Glomerular endothelial cell (primary cell): Measurements from ENCODE around the gene C2CD4A. TPM values are rescaled to one million over a fixed set of nuclear protein-coding genes. Genes with fewer than 3 reads are reported as not detected.
"Not testable (repeated sequence)": the region's sequence is repeated elsewhere in the genome, so short reads cannot be mapped to it uniquely, and the experiment has no call there.

Source experiments
- DNase-seq: peaks from one replicate; pipeline ENCODE4 v3.0.0-alpha.2; 2011; ENCODE audit warnings: low read depth, low spot score; ENCODE audit errors: extremely low read depth
- total RNA-seq: library from RNA; depleted of rRNA; stranded (reverse); fragments of >200 nt; gene quantifications from 2 replicates; pipeline ENCODE4 v1.2.3, GENCODE V29; 2015

The C2CD4A gene
- 0.05 and 1.1 TPM in 2 replicates for total RNA-seq

- no peak for DNase-seq
Measured at GRCh38 chr15:62066663-62067447, at the start of gene C2CD4A. Gene C2CD4A, plus strand, starts transcription at chr15:62066977. Its CDS starts 637 bp downstream, at chr15:62067614.

- no peak for DNase-seq
Measured at GRCh38 chr15:62020576-62021160, 46.1 kb upstream of the C2CD4A start.

GRCh38 chr15:62021991-62022600 lies 44.7 kb upstream of the C2CD4A start:
- DNase-seq: no peak

GRCh38 chr15:62026487-62027262 lies 40.1 kb upstream of the C2CD4A start:
- DNase-seq: no peak

- no peak for DNase-seq
Measured at GRCh38 chr15:62027263-62027565, 39.6 kb upstream of the C2CD4A start.

- DNase-seq: no peak
Measured at GRCh38 chr15:62027916-62028315, 38.9 kb upstream of the C2CD4A start.

GRCh38 chr15:62035256-62035924 lies 31.4 kb upstream of the C2CD4A start:
- no peak for DNase-seq

- DNase-seq: no peak
Measured at GRCh38 chr15:62046078-62046743, 20.6 kb upstream of the C2CD4A start.

- no peak for DNase-seq
Measured at GRCh38 chr15:62047282-62047827, 19.4 kb upstream of the C2CD4A start.

- DNase-seq: not testable (repeated sequence)
Measured at GRCh38 chr15:62048254-62048653, 18.5 kb upstream of the C2CD4A start.

GRCh38 chr15:62050115-62050514 lies 16.7 kb upstream of the C2CD4A start:
- no peak for DNase-seq

GRCh38 chr15:62051166-62051565 lies 15.6 kb upstream of the C2CD4A start:
- no peak for DNase-seq

- no peak for DNase-seq
Measured at GRCh38 chr15:62052713-62053112, 14.1 kb upstream of the C2CD4A start.

GRCh38 chr15:62053439-62054085 lies 13.2 kb upstream of the C2CD4A start:
- DNase-seq: no peak

GRCh38 chr15:62054979-62055378 lies 11.8 kb upstream of the C2CD4A start:
- no peak for DNase-seq

GRCh38 chr15:62057341-62057980 lies 9.3 kb upstream of the C2CD4A start:
- DNase-seq: no peak

GRCh38 chr15:62058327-62059028 lies 8.3 kb upstream of the C2CD4A start:
- no peak for DNase-seq

- DNase-seq: no peak
Measured at GRCh38 chr15:62059108-62059815, 7.5 kb upstream of the C2CD4A start.
